ENCODE measurements around the gene PLPPR1. TPM values are rescaled to one million over a fixed set of nuclear protein-coding genes. Genes with fewer than 3 reads are reported as not detected.

PLPPR1 gene
- total RNA-seq, 1 donor from 2014 or later = 3.2 TPM

DNA sequence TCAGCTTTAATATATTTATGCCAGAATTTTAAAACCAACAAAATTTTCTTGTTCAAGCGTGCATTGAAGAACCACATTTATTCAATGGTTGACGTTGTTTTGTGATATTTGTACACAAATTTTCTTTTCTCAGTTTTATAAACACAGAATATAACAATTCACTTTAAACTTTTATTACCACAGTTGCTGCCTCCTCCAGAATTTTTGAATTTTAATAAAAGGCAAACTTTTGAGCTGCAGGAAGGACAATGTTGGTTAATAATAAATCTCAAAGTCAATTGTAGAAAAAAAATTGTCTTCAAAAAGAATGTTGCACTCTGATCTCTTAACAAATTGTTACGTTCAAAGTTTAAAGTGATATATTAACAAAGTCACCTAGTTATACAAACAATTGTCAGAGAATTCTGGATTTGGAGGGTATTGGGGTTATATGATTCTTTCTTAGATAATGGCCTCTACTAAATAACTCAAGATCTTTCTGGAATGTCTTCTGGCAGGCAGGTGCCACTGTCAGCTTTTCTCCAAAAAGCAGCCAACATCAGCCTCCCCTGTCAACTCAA, 295.8 kb downstream of the PLPPR1 start:
- no peak overlapping the region for H2AFZ ChIP-seq (replicated peaks)
- no peak overlapping the region for H3K9ac ChIP-seq
- no peaks in the 10 kb centered on the region for H3K27me3 ChIP-seq
- TF ChIP-seq EZH2phosphoT487 (IDR thresholded peaks at IDR 0.05) = no peak
- TF ChIP-seq EZH2 (IDR thresholded peaks at IDR 0.05) = no peak
- TF ChIP-seq, protein P1, sequence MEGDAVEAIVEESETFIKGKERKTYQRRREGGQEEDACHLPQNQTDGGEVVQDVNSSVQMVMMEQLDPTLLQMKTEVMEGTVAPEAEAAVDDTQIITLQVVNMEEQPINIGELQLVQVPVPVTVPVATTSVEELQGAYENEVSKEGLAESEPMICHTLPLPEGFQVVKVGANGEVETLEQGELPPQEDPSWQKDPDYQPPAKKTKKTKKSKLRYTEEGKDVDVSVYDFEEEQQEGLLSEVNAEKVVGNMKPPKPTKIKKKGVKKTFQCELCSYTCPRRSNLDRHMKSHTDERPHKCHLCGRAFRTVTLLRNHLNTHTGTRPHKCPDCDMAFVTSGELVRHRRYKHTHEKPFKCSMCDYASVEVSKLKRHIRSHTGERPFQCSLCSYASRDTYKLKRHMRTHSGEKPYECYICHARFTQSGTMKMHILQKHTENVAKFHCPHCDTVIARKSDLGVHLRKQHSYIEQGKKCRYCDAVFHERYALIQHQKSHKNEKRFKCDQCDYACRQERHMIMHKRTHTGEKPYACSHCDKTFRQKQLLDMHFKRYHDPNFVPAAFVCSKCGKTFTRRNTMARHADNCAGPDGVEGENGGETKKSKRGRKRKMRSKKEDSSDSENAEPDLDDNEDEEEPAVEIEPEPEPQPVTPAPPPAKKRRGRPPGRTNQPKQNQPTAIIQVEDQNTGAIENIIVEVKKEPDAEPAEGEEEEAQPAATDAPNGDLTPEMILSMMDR (IDR thresholded peaks at IDR 0.05) = no peak
- H3K27ac Mint-ChIP-seq = no peak overlapping the region
- no peaks in the 10 kb centered on the region for H3F3A ChIP-seq (ENCODE audit: low read depth)
- no peaks in the 10 kb centered on the region for H3K9me3 ChIP-seq (ENCODE audit: low read depth)
- H3K9me3 Mint-ChIP-seq = peaks cover 6% of the 10 kb centered on the region
- H3K4me2 ChIP-seq = no peak overlapping the region
- DNase-seq (ENCODE audit: low spot score) = no peak
- H3K27me3 Mint-ChIP-seq (ENCODE audit: insufficient read depth, low read depth) = no peaks in the 10 kb centered on the region
- no peak overlapping the region for H3K4me3 ChIP-seq
- H3K4me3 Mint-ChIP-seq = no peak overlapping the region
- H3K36me3 Mint-ChIP-seq = no peaks in the 10 kb centered on the region
- H4K20me1 ChIP-seq (ENCODE audit: low read depth) = no peaks in the 10 kb centered on the region
- no peak overlapping the region for H3K27ac ChIP-seq
- H3K36me3 ChIP-seq = no peaks in the 10 kb centered on the region
- H3K79me2 ChIP-seq (ENCODE audit: low read depth) = no peaks in the 10 kb centered on the region
- no peaks in the 10 kb centered on the region for H3K4me1 ChIP-seq
- no peaks in the 10 kb centered on the region for H3K4me1 Mint-ChIP-seq

DNA sequence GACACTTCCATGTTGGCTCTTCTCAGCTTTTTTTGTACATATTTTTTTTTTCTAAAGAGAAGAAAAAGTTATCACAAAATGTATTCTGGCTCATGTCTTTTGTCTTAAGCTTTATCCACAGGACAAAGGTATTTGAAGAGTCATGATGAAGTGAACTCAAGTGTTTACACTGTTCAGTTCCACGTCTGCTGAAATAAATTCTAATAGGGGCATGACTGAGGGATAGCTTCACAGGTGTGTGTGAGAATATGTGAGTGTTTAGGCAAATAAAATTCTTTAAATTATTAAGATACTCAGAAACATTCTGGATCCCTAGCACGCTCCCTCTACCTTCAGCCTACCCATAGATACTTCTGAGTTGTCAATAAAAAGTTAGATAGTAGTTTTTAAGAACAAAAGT, 296.5 kb downstream of the PLPPR1 start:
- Mint-ChIP-seq H3K9me3 (peaks cover 6% of the 10 kb centered on the region), H3K4me1 (no peaks in the 10 kb centered on the region), H3K4me3 (no peak overlapping the region), H3K27me3 (ENCODE audit: insufficient read depth, low read depth) (no peaks in the 10 kb centered on the region), H3K27ac (no peak overlapping the region), H3K36me3 (no peaks in the 10 kb centered on the region)
- Histone ChIP-seq H3K36me3 (no peaks in the 10 kb centered on the region), H2AFZ (replicated peaks) (no peak overlapping the region), H3K9ac (no peak overlapping the region), H3K4me3 (no peak overlapping the region), H3K79me2 (ENCODE audit: low read depth) (no peaks in the 10 kb centered on the region), H3K4me1 (no peaks in the 10 kb centered on the region), H3K27ac (no peak overlapping the region), H4K20me1 (ENCODE audit: low read depth) (no peaks in the 10 kb centered on the region), H3K9me3 (ENCODE audit: low read depth) (no peaks in the 10 kb centered on the region), H3F3A (ENCODE audit: low read depth) (no peaks in the 10 kb centered on the region), H3K4me2 (no peak overlapping the region), H3K27me3 (no peaks in the 10 kb centered on the region)
- no peak for TF ChIP-seq EZH2phosphoT487 (IDR thresholded peaks at IDR 0.05)
- TF ChIP-seq, protein P1 (IDR thresholded peaks at IDR 0.05) = no peak
- no peak for TF ChIP-seq EZH2 (IDR thresholded peaks at IDR 0.05)
- no peak for DNase-seq (ENCODE audit: low spot score)

DNA sequence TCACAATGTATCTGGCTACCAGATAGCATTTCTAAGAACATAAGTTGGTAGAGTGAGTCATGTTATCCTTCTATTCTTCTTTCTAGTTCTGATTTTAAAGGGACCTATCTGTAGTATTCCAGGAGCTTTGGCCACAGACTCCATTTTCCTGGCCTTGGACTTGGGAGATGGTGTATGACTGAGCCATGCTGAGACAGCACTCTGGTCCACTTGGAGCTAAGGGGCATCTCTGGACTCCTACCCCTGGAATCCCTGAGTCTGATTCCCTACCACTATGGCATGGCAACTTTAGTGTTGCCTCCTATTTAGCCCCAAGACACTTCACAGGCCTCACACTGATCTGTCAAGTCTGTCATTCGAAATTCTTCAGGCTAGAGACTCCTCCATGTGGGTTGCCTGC, 297.5 kb downstream of the PLPPR1 start:
- H2AFZ ChIP-seq (replicated peaks) = no peak overlapping the region
- no peak overlapping the region for H3K4me3 ChIP-seq
- Mint-ChIP-seq H3K27ac (no peak overlapping the region), H3K36me3 (no peaks in the 10 kb centered on the region), H3K4me1 (no peaks in the 10 kb centered on the region), H3K4me3 (no peak overlapping the region), H3K9me3 (peaks cover 6% of the 10 kb centered on the region), H3K27me3 (ENCODE audit: insufficient read depth, low read depth) (no peaks in the 10 kb centered on the region)
- no peak overlapping the region for H3K9ac ChIP-seq
- no peaks in the 10 kb centered on the region for H3K79me2 ChIP-seq (ENCODE audit: low read depth)
- TF ChIP-seq EZH2 (IDR thresholded peaks at IDR 0.05) (no peak), EZH2phosphoT487 (IDR thresholded peaks at IDR 0.05) (no peak)
- TF ChIP-seq, protein P1 (IDR thresholded peaks at IDR 0.05) = no peak
- H4K20me1 ChIP-seq (ENCODE audit: low read depth) = no peaks in the 10 kb centered on the region
- no peaks in the 10 kb centered on the region for H3F3A ChIP-seq (ENCODE audit: low read depth)
- no peaks in the 10 kb centered on the region for H3K27me3 ChIP-seq
- H3K36me3 ChIP-seq = no peaks in the 10 kb centered on the region
- no peaks in the 10 kb centered on the region for H3K9me3 ChIP-seq (ENCODE audit: low read depth)
- H3K27ac ChIP-seq = no peak overlapping the region
- no peaks in the 10 kb centered on the region for H3K4me1 ChIP-seq
- DNase-seq (ENCODE audit: low spot score) = no peak
- H3K4me2 ChIP-seq = no peak overlapping the region

All from neural progenitor cell (in vitro differentiated cells).